K562 (cell line): ENCODE results near the gene HPN. TPM values are rescaled to one million over a fixed set of nuclear protein-coding genes. Genes with fewer than 3 reads are reported as not detected.

Experiments used
- ARID2 ChIP-seq: fragments of 450-650 bp; IDR thresholded peaks from 2 replicates; pipeline ENCODE4 v1.6.1; 2017; ENCODE audit warnings: antibody characterized with exemption, mild to moderate bottlenecking
- C11orf30 ChIP-seq: fragments of 450-650 bp; IDR thresholded peaks from 2 replicates; pipeline ENCODE4 v1.6.1; 2016; ENCODE audit warnings: low read depth, mild to moderate bottlenecking
- EP300 ChIP-seq: IDR thresholded peaks from 2 replicates; pipeline ENCODE4 v1.6.1; 2012; ENCODE audit warnings: low read length, improper control_type of control experiment
- FOXP1 ChIP-seq: sonication (generic); formaldehyde crosslinking; IDR thresholded peaks from 2 replicates; pipeline ENCODE4 v1.8.0; 2022; ENCODE audit warnings: mild to moderate bottlenecking, missing genetic modification reagents
- LEF1 ChIP-seq: fragments of 450-650 bp; IDR thresholded peaks from 2 replicates; pipeline ENCODE4 v1.6.1; 2016; ENCODE audit warnings: mild to moderate bottlenecking
- MTA1 ChIP-seq: fragments of 450-650 bp; IDR thresholded peaks from 2 replicates; pipeline ENCODE4 v1.6.1; 2017; ENCODE audit warnings: borderline replicate concordance
- NR2C2 ChIP-seq, 2 experiments: fragments of 200-800 bp in 1 of 2; sonication (Bioruptor generic) in 1 of 2; sonication (generic) in 1 of 2; formaldehyde crosslinking in 1 of 2; IDR thresholded peaks; 2 replicates each; pipeline versions ENCODE4 v1.6.1 to v1.8.0; 2016 to 2022; ENCODE audit warnings: mild to moderate bottlenecking in 1 of 2, missing compliant biosample characterization in 1 of 2, missing genetic modification characterization in 1 of 2, missing genetic modification reagents in 1 of 2
- PYGO2 ChIP-seq: fragments of 450-650 bp; IDR thresholded peaks from 2 replicates; pipeline ENCODE4 v1.6.1; 2016; ENCODE audit warnings: mild to moderate bottlenecking, missing genetic modification characterization, moderate library complexity, missing compliant biosample characterization
- RBBP5 ChIP-seq: fragments of 200-600 bp; sonication (generic); IDR thresholded peaks from 2 replicates; pipeline ENCODE4 v1.6.1; 2012; ENCODE audit warnings: borderline replicate concordance, mild to moderate bottlenecking, low read length, control low read depth, inconsistent platforms; ENCODE audit not compliant: insufficient read depth, poor library complexity, severe bottlenecking
- RFX5 ChIP-seq: IDR thresholded peaks from 2 replicates; pipeline ENCODE4 v1.6.1; 2011; ENCODE audit warnings: low read depth, mild to moderate bottlenecking, improper control_type of control experiment, low read length
- SMAD2 ChIP-seq: fragments of 150-350 bp; IDR thresholded peaks from 2 replicates; pipeline ENCODE4 v1.6.1; 2014; ENCODE audit warnings: low read depth, mild to moderate bottlenecking, low read length
- SMARCA4 ChIP-seq: fragments of 450-650 bp; IDR thresholded peaks from 2 replicates; pipeline ENCODE4 v1.6.1; 2016
- XRCC5 ChIP-seq: fragments of 200-400 bp; formaldehyde crosslinking; IDR thresholded peaks from 2 replicates; pipeline ENCODE4 v1.6.1; 2017; ENCODE audit warnings: low read depth, mild to moderate bottlenecking, low read length
- ZNF431 ChIP-seq: sonication (generic); formaldehyde crosslinking; IDR thresholded peaks from 2 replicates; pipeline ENCODE4 v1.8.0; 2022; ENCODE audit warnings: mild to moderate bottlenecking, missing genetic modification reagents
- polyA plus RNA-seq, 8 experiments: library from polyadenylated mRNA; depleted of rRNA in 4 of 8; stranded (reverse) in 5 of 8; unstranded in 3 of 8; fragments of >200 nt; fragmentation: Nextera tagmentation in 2 of 8; fragmentation: Illumina TruSeq in 1 of 8; extraction: Ambion mirVana in 2 of 8; extraction: Trizol in 1 of 8; gene quantifications; 2 replicates each; pipeline versions ENCODE4 v1.2.1 to v1.2.3, GENCODE V29; 2011 to 2014; ENCODE audit warnings: inconsistent platforms in 1 of 8, missing spikeins in 1 of 8
- total RNA-seq, 7 experiments: library from RNA; depleted of rRNA in 6 of 7; stranded (reverse); fragments of >200 nt in 6 of 7; fragmentation: Illumina TruSeq in 2 of 7; extraction: Trizol in 2 of 7; gene quantifications; 2 replicates each; pipeline versions ENCODE4 v1.2.1 to v1.2.3, GENCODE V29; 2011 to 2021; ENCODE audit warnings: low replicate concordance in 1 of 7
- TF ChIP-seq, protein P1 (sequence below), 2 experiments: IDR thresholded peaks; 2 replicates each; pipeline ENCODE4 v1.6.1; 2012; ENCODE audit warnings: improper control_type of control experiment in 2 of 2, low read depth in 2 of 2, low read length in 2 of 2, borderline replicate concordance in 1 of 2
- TF ChIP-seq, protein P2 (sequence below), 2 experiments: fragments of 450-650 bp in 1 of 2; sonication (generic) in 1 of 2; formaldehyde crosslinking; conservative IDR thresholded peaks; 2 replicates each; pipeline versions ENCODE4 v1.4.0 to v1.8.1; 2020 to 2022; ENCODE audit warnings: mild to moderate bottlenecking in 1 of 2, missing genetic modification reagents in 1 of 2
- TF ChIP-seq, protein P3 (sequence below): fragments of 250-450 bp; sonication (Bioruptor Pico); IDR thresholded peaks from 2 replicates; pipeline ENCODE4 v1.4.0; 2020; ENCODE audit warnings: borderline replicate concordance
- TF ChIP-seq, protein P4 (sequence below): sonication (generic); formaldehyde crosslinking; IDR thresholded peaks from 2 replicates; pipeline ENCODE4 v1.8.0; 2022; ENCODE audit warnings: mild to moderate bottlenecking, missing genetic modification reagents

HPN gene
- total and polyA plus RNA-seq, 9 of the 15 experiments (the other 6 are each of a cell fraction or from before 2014, with no cell fraction given): 0.10 to 0.20 TPM; not detected in 7

DNA sequence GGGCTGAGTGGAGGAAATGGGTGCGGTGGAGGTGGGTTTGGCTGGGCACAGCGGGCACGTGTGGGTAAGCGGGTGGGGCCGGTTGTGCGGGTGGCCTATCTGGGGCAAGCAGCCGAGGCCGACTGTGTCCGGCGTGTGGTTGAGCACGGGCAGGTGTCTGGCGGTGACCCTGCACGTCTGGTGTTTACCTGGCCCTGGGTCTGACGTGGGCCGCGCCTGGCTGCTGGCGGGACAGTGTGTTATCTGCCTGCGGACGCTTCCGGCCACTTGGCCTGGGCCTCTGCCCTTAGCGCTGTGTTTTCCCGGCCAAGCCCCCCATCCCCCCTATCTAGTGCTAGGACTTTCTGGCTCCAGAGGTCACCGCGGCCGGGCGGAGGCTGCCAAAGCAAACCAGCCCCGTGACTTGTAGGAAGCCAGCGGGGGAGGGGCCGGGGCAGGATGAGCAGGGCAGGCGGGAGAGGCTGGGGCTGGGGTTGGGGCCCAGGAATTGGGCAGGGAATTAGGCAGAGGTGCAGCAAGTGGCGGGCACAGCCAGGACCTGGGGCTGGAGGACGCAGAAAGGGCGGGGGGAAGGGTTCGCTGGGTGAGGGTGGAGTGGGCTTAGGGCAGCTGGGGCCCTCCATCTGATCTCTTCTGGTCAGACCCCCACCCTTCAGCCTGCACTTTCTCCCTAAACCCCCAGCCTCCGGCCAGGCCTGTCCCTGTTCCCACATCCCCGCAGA is 534 bp upstream of the HPN start (continued):
- TF ChIP-seq SMAD2: no peak
- TF ChIP-seq, protein P1, sequence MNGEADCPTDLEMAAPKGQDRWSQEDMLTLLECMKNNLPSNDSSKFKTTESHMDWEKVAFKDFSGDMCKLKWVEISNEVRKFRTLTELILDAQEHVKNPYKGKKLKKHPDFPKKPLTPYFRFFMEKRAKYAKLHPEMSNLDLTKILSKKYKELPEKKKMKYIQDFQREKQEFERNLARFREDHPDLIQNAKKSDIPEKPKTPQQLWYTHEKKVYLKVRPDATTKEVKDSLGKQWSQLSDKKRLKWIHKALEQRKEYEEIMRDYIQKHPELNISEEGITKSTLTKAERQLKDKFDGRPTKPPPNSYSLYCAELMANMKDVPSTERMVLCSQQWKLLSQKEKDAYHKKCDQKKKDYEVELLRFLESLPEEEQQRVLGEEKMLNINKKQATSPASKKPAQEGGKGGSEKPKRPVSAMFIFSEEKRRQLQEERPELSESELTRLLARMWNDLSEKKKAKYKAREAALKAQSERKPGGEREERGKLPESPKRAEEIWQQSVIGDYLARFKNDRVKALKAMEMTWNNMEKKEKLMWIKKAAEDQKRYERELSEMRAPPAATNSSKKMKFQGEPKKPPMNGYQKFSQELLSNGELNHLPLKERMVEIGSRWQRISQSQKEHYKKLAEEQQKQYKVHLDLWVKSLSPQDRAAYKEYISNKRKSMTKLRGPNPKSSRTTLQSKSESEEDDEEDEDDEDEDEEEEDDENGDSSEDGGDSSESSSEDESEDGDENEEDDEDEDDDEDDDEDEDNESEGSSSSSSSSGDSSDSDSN (IDR thresholded peaks at IDR 0.05; ENCODE audit: borderline replicate concordance in 1 of 2, low read depth in 2 of 2, low read length in 2 of 2): peak in 1 of 2 experiments; percentile 70; a peak in 3 of 4 replicates
- TF ChIP-seq, protein P2, sequence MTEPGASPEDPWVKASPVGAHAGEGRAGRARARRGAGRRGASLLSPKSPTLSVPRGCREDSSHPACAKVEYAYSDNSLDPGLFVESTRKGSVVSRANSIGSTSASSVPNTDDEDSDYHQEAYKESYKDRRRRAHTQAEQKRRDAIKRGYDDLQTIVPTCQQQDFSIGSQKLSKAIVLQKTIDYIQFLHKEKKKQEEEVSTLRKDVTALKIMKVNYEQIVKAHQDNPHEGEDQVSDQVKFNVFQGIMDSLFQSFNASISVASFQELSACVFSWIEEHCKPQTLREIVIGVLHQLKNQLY (CRISPR knock-in tag; conservative IDR thresholded peaks at IDR 0.05): no peak
- TF ChIP-seq MTA1: peak; percentile 46; the same call in 1 of the 2 replicates
- TF ChIP-seq C11orf30: no peak
- TF ChIP-seq EP300: peak; percentile 84
- TF ChIP-seq ZNF431 (CRISPR knock-in tag): no peak
- no peak for TF ChIP-seq RBBP5
- TF ChIP-seq RFX5: no peak
- TF ChIP-seq PYGO2: no peak
- TF ChIP-seq NR2C2 (CRISPR knock-in tag; IDR thresholded peaks at IDR 0.05): peak; percentile 72
- TF ChIP-seq NR2C2 (tag; IDR thresholded peaks at IDR 0.05): peak; percentile 87
- peak; percentile 73 for TF ChIP-seq SMARCA4
- TF ChIP-seq, protein P3, sequence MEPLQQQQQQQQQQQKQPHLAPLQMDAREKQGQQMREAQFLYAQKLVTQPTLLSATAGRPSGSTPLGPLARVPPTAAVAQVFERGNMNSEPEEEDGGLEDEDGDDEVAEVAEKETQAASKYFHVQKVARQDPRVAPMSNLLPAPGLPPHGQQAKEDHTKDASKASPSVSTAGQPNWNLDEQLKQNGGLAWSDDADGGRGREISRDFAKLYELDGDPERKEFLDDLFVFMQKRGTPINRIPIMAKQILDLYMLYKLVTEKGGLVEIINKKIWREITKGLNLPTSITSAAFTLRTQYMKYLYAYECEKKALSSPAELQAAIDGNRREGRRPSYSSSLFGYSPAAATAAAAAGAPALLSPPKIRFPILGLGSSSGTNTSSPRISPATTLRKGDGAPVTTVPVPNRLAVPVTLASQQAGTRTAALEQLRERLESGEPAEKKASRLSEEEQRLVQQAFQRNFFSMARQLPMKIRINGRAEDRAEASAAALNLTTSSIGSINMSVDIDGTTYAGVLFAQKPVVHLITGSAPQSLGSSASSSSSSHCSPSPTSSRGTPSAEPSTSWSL (CRISPR knock-in tag): no peak
- TF ChIP-seq, protein P4, sequence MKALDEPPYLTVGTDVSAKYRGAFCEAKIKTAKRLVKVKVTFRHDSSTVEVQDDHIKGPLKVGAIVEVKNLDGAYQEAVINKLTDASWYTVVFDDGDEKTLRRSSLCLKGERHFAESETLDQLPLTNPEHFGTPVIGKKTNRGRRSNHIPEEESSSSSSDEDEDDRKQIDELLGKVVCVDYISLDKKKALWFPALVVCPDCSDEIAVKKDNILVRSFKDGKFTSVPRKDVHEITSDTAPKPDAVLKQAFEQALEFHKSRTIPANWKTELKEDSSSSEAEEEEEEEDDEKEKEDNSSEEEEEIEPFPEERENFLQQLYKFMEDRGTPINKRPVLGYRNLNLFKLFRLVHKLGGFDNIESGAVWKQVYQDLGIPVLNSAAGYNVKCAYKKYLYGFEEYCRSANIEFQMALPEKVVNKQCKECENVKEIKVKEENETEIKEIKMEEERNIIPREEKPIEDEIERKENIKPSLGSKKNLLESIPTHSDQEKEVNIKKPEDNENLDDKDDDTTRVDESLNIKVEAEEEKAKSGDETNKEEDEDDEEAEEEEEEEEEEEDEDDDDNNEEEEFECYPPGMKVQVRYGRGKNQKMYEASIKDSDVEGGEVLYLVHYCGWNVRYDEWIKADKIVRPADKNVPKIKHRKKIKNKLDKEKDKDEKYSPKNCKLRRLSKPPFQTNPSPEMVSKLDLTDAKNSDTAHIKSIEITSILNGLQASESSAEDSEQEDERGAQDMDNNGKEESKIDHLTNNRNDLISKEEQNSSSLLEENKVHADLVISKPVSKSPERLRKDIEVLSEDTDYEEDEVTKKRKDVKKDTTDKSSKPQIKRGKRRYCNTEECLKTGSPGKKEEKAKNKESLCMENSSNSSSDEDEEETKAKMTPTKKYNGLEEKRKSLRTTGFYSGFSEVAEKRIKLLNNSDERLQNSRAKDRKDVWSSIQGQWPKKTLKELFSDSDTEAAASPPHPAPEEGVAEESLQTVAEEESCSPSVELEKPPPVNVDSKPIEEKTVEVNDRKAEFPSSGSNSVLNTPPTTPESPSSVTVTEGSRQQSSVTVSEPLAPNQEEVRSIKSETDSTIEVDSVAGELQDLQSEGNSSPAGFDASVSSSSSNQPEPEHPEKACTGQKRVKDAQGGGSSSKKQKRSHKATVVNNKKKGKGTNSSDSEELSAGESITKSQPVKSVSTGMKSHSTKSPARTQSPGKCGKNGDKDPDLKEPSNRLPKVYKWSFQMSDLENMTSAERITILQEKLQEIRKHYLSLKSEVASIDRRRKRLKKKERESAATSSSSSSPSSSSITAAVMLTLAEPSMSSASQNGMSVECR (CRISPR knock-in tag): no peak
- peak; percentile 97 for TF ChIP-seq LEF1
- peak; percentile 63; the same call in 1 of the 2 replicates for TF ChIP-seq FOXP1 (CRISPR knock-in tag)
- TF ChIP-seq XRCC5: 0 out of 2 replicates have a peak, but pooled peaks have one; percentile 12
- no peak for TF ChIP-seq ARID2
